DMS 273 treated with DMSO at 0.1 percent for 48 hours (cell line): ENCODE results near the gene C16orf54.
"Not testable (repeated sequence)": the region's sequence is repeated elsewhere in the genome, so short reads cannot be mapped to it uniquely, and the experiment has no call there.

Experiments used
- DNase-seq: peaks from one replicate; lab custom pipeline; 2025; lab: John Stamatoyannopoulos, UW

Gene C16orf54

DNA sequence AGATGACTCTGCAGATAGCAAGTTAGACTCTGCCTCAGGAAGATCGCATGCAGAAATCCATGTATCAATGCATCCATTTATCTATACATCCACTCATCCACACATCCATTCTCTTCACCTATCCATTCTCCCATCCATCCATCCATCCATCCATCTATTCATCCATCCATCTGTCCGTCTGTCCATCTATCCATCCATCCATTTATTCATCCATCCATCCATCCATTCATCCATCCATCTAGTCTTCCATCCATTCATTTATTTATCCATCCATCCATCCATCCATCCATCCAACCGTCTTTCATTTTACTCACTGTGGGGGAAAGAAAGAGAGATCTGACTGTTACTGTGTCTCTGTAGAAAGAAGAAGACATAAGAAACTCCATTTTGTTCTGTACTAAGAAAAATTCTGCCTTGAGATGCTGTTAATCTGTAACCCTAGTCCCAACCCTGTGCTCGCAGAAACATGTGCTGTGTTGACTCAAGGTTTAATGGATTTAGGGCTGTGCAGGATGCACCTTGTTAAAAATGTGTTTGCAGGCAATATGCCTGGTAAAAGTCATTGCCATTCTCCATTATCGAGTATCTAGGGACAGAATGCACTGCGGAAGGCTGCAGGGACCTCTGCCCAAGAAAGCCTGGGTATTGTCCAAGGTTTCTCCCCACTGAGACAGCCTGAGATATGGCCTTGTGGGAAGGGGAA, 5.7 kb downstream of the C16orf54 start:
- not testable (repeated sequence) for DNase-seq

GRCh38 chr16:29738514-29738913, 7.3 kb downstream of the C16orf54 start:
- DNase-seq: no peak

- no peak for DNase-seq
Measured at GRCh38 chr16:29737713-29738112, 8.1 kb downstream of the C16orf54 start.

- DNase-seq: no peak
Measured at GRCh38 chr16:29736764-29737163, 9.0 kb downstream of the C16orf54 start.

GRCh38 chr16:29736112-29736511, 9.7 kb downstream of the C16orf54 start:
- DNase-seq: no peak

DNA sequence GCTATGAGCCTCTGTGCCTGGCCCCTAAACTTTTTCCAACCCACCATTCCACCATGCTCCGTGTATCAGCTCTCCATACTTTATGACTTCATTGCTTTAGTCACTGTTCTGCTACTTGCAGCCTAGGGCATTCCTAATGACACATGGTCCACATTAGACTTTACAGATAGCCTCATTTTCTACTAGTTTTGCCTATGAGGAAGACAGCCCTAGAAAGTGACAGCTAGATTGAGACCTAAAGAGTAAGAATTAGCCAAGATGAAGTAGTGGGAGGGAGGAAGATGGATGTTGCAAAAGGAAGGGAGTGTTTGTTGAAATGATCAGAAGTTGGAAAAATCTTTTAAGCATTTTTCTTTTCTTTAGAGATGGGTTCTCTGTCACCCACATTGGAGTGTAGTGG, 11.0 kb downstream of the C16orf54 start:
- no peak for DNase-seq

DNA sequence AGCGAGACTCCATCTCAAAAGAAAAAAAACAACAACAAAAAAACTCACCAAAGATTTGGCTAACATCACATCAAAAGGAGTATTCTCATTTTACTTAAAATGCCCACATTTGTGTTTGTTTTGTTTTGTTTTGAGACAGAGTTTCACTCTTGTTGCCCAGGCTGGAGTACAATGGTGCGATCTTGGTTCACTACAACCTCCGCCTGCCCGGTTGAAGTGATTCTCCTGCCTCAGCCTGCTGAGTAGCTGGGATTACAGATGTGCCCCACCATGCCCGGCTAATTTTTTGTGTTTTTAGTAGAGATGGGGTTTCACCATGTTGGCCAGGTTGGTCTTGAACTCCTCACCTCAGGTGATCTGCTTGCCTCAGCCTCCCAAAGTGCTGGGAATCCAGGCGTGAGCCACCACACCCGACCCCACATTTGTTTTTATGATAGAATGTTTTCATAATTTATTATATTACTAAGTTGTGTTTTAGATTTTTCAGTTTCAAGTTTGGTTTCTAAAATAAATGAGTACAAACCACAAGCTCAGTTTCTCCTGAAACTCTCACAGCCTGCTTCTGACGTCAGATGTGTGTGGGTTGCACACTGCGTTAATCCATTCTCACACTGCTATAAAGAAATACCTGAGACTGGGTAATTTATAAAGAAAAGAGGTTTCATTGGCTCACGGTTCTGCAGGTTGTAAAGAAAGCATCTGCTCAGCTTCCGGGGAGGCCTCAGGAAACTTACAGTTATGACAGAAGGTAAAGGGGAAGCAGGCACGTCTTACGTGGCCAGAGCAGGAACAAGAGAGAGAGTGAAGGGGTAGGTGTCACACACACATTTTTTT, 13.8 kb downstream of the C16orf54 start:
- DNase-seq: not testable (repeated sequence)

DNA sequence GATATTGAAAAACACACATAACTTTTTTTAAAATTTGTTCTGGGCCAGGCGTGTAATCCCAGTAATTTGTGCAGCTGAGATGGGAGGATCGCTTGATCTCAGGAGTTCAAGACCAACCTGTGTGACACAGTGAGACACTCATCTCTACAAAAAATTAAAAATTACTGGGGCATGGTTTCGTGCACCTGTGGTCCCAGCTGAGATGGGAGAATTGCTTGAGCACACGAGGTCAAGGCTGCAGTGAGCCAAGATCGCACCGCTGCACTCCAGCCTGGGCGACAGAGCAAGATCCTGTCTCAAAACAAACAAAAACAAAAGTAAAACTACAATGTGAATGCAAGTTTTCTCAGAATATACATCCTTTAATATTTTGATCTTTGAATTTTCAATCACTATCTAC, 15.1 kb downstream of the C16orf54 start:
- DNase-seq: no peak

GRCh38 chr16:29729116-29729521, 16.7 kb downstream of the C16orf54 start:
- DNase-seq: peak; percentile 45

- DNase-seq: no peak
Measured at GRCh38 chr16:29727452-29727851, 18.3 kb downstream of the C16orf54 start.

GRCh38 chr16:29726845-29727377, 18.9 kb downstream of the C16orf54 start:
- no peak for DNase-seq

- DNase-seq: peak; percentile 57
Measured at GRCh38 chr16:29721167-29721879, 24.5 kb downstream of the C16orf54 start.

DNA sequence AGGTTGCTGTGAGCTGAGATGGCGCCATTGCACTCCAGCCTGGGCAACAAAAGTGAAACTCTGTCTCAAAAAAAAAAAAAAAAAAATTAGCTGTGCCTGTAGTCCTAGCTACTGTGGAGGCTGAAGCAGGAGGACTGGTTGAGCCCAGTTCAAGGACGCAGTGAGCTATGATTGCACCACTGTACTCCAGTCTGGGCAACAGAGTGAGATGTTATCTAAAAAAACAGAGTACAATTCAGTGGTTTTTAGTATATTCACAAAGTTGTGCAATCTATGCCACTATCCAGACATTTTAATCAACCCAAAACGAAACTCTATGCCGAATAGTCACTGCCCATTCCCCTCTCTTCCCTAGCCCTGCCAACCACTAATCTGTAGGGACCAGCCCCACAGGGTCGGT, 25.1 kb downstream of the C16orf54 start:
- DNase-seq: no peak

DNA sequence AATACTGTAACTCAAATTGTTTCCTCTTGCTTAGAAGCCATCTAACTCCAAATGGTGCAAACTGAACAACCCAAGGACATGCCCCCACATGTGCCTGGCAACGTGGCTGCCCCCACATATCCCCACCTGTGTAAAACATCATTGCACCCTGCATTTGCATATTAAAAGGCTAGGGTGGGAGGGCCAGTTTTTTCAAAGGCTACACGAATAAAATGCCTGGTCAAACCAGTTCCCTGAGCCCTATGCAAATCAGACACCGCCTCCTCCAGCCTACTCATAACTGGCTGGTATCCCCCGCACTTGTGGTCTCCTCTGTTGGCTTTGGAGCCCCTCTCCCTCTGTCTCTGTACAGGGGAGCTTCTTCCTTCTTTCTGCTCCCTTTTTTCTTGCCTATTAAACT, 26.7 kb downstream of the C16orf54 start:
- DNase-seq: no peak

GRCh38 chr16:29717113-29717512, 28.7 kb downstream of the C16orf54 start:
- no peak for DNase-seq

DNA sequence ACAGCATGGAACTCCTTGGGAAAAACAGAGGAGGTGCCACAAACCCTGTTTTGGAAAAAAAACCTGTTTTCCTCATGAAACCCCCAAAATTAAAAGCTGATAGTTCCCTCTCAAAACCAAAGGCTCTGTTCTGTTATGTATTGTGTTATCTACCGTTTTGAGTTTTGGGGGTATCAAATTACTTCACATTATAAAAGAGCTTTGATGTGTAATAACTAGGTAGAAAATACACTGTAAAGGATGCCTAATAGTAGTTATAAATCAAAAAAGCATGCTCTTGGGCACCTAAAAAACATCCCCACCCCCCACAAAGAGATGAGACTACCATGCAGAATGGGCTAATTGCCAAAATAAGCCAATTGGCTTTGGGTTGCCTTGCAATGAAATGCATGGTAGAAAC, 30.8 kb downstream of the C16orf54 start:
- no peak for DNase-seq

GRCh38 chr16:29714396-29714795, 31.4 kb downstream of the C16orf54 start:
- DNase-seq: no peak

GRCh38 chr16:29712809-29713208, 33.0 kb downstream of the C16orf54 start:
- peak; percentile 50 for DNase-seq

DNA sequence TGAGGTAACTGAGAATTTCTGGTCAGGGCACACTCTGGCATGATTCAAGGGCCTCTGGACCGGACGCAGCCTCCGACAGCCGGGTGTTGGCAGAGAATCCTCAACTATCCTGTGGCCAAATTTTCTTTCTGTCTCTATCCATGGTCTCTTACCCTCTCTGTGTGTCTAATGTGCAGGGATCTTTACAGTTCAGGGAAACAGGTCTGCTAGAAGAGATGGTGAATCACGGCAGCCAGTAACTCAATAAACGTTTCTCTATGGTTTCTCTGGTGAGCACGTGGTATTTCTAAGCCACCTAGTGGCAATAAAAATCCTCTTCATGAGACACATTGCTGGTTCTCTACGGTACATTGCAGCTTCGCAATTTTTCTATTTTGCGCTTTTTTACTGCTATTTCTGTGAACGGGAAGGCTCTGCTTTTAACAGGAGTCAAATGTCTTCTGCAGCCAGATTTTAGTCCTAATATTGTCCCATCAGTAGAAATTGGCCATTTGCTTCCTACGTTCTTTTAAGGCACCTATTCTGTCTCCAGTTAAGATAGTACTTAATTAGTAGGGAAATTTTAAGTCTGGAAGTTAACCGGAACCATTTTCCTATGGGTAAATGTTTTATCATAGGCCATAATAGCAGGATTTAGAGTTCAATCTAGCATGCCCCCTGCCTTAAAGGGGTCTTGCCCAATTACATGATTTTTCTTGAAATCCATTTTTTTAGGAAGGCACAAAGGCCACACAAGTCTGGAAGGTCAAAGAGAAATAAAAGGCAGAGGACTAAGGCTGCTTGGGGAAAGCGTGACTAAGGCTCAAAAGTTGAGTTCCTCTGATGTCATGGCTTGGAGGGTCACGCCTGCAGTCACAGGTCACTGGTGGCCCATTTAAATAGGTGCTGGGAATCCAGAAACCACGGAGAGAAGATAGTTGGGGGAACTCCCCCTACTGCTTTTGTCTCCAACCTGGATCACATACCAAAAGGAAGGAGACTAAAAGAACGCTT, 35.3 kb downstream of the C16orf54 start:
- DNase-seq: peak; percentile 21

GRCh38 chr16:29709657-29710056, 36.1 kb downstream of the C16orf54 start:
- DNase-seq: not testable (repeated sequence)

GRCh38 chr16:29708917-29709600, 36.7 kb downstream of the C16orf54 start:
- DNase-seq: no peak
